Tibial artery (tissue), 4 donors: Measurements from ENCODE around the gene SELENOV.
"Not testable (repeated sequence)": the region's sequence is repeated elsewhere in the genome, so short reads cannot be mapped to it uniquely, and the experiment has no call there.

ENCODE experiments used
- DNase-seq, 2 donors: peaks; one replicate each; pipeline ENCODE4 v3.0.0-alpha.2; 2019
- H3K27ac ChIP-seq, 2 donors: fragments of 200-600 bp; sonication (generic) in 1 of 2; 1 replicate in 1 of 2; 2 replicates in 1 of 2; pipeline ENCODE4 v1.5.1; 2018 to 2019; ENCODE audit warnings: mild to moderate bottlenecking in 1 of 2
- H3K27me3 ChIP-seq, 2 donors: fragments of 200-600 bp; sonication (generic) in 1 of 2; one replicate each; pipeline versions ENCODE4 v1.5.1 to v1.6.0; 2016 to 2019
- H3K36me3 ChIP-seq, 3 donors: fragments of 200-600 bp; sonication (generic) in 2 of 3; one replicate each; pipeline ENCODE4 v1.5.1; 2016 to 2019; ENCODE audit warnings: mild to moderate bottlenecking in 2 of 3
- H3K4me1 ChIP-seq, 4 donors: fragments of 200-600 bp; sonication (generic) in 2 of 4; 1 replicate in 3 of 4; 2 replicates in 1 of 4; pipeline ENCODE4 v1.5.1; 2016 to 2019
- H3K4me3 ChIP-seq, 2 donors: fragments of 200-600 bp; sonication (generic) in 1 of 2; 1 replicate in 1 of 2; 2 replicates in 1 of 2; pipeline ENCODE4 v1.5.1; 2018 to 2019; ENCODE audit warnings: mild to moderate bottlenecking in 2 of 2
- H3K9me3 ChIP-seq, 3 donors: fragments of 200-600 bp; sonication (generic) in 1 of 3; one replicate each; pipeline ENCODE4 v1.5.1; 2016 to 2019
- intact Hi-C: fragments of 100-400 bp; cut with DNase I; formaldehyde crosslinking; loops from one replicate; pipeline ENCODE4 v1.15.0; 2023; ENCODE audit warnings: low total_unique reads
- TF ChIP-seq, protein P1 (sequence below), 2 experiments: fragments of 200-600 bp in 1 of 2; fragments of 450-650 bp in 1 of 2; IDR thresholded peaks; one replicate each; pipeline ENCODE4 v1.5.1; 2017 to 2019; ENCODE audit warnings: antibody characterized with exemption in 2 of 2, mild to moderate bottlenecking in 1 of 2, moderate library complexity in 1 of 2

The SELENOV gene

DNA sequence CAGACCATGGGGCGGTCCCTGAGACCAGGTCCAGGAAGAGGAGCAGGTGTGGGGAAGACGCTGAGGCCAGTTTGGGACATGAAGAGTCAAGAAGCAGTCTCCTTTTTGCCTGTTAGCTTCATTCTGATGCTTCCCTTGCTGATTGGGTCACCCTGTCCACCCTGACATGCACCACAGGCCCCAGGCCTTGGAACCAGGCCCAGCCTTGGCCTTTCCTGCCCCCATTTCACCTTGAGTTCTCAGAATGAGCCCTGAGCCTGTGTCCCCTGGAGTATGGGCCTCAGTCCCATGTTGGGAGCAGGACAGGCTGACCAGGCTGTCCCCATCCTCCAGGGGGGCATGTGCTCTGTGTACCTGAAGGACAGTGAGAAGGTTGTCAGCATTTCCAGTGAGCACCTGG is 39.2 kb upstream of the SELENOV start:
- Histone ChIP-seq H3K4me3 (no peak overlapping the region), H3K36me3 (peaks cover 54 to 63% (median 57%) of the 10 kb centered on the region in 3 donors), H3K4me1 (peaks cover 0 to 9% (median 3%) of the 10 kb centered on the region in 4 donors), H3K27me3 (no peaks in the 10 kb centered on the region), H3K9me3 (no peaks in the 10 kb centered on the region), H3K27ac (no peak overlapping the region)
- intact Hi-C loops: no loop called here
- DNase-seq: no peak
- TF ChIP-seq, protein P1, sequence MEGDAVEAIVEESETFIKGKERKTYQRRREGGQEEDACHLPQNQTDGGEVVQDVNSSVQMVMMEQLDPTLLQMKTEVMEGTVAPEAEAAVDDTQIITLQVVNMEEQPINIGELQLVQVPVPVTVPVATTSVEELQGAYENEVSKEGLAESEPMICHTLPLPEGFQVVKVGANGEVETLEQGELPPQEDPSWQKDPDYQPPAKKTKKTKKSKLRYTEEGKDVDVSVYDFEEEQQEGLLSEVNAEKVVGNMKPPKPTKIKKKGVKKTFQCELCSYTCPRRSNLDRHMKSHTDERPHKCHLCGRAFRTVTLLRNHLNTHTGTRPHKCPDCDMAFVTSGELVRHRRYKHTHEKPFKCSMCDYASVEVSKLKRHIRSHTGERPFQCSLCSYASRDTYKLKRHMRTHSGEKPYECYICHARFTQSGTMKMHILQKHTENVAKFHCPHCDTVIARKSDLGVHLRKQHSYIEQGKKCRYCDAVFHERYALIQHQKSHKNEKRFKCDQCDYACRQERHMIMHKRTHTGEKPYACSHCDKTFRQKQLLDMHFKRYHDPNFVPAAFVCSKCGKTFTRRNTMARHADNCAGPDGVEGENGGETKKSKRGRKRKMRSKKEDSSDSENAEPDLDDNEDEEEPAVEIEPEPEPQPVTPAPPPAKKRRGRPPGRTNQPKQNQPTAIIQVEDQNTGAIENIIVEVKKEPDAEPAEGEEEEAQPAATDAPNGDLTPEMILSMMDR (IDR thresholded peaks at IDR 0.05): no peak

DNA sequence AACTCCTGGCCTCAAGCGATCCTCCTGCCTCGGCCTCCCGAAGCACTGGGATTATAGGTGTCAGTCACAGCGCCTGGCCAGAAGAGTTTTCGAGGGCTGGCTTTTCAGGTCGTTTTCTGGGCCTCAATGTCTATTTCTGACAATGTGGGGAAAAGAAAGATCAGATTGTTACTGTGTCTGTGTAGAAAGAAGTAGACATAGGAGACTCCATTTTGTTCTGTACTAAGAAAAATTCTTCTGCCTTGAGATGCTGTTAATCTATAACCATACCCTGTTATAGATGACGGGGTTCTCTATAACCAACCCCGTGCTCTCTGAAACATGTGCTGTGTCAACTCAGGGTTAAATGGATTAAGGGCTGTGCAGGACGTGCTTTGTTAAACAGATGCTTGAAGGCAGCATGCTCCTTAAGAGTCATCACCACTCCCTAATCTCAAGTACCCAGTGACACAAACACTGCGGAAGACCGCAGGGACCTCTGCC is 35.6 kb upstream of the SELENOV start:
- Histone ChIP-seq H3K27ac (peak overlapping the region in 1 of 2 donors; percentile 87), H3K36me3 (peaks cover 18 to 40% (median 21%) of the 10 kb centered on the region in 3 donors), H3K4me1 (peaks cover 0 to 21% (median 13%) of the 10 kb centered on the region in 4 donors)
- intact Hi-C loops, H3K4me3 ChIP-seq, H3K27me3 ChIP-seq, DNase-seq, H3K9me3 ChIP-seq: not testable (repeated sequence)

DNA sequence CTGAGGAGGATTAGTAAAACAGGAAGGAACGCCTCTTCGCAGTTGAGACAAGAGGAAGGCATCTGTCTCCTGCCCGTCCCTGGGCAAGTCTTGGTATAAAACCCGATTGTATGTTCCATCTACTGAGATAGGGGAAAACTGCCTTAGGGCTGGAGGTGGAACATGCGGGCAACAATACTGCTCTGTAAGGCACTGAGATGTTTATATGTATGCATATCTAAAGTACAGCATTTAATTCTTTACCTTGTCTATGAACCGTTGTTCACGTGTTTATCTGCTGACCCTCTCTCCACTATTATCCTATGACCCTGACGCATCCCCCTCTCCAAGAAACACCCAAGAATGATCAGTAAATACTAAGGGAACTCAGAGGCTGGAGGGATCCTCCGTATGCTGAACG is 35.0 kb upstream of the SELENOV start:
- intact Hi-C loops: loop anchor here (2.0 kb wide), 1 partner anchor 33 kb away; no protein-coding TSS in a partner anchor
- H3K4me3 ChIP-seq: peak overlapping the region; percentile 89 to 95
- no peaks in the 10 kb centered on the region for H3K9me3 ChIP-seq

DNA sequence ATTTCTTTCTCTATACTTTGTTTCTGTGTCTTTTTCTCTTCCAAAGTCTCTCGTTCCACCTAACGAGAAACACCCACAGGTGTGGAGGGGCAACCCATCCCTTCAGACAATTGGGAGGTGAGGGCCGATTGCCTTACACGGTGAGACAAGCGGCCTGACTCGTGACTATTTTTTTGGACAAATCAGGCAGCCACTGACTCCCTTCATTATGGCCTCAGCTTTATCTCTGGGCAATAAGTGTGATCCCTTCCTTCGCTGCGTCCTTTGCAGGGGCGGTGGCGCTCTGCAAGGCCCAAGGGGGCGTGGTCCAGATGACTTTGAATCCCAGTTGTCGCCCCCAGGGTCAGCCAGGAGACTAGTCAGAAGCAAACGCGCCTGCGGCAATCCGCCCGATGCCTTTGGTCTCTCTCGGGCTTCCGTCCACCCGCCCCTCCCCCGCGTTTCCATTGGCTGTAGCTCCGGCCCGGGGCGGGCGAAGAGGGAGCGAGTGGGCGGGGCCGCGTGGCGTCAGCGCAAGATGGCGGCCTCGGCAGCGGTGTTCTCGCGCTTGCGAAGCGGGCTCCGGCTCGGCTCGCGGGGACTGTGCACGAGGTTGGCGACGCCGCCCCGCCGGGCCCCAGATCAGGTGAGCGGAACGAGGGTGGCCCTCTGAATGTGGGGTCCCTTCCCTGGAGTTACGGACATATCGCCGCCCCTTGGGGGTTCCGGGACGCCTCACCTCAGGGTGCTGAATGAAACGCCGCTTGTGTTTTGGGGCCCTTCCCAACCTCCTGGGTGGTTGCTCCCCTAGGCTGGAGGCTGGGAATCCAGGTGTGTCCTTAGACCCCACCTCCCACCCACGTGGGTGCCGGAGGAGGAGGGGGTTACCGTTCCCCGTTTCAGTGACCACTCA is 34.4 kb upstream of the SELENOV start, which contains the start of gene TIMM50:
Gene TIMM50, plus strand, starts transcription at position 502 of the 892 bp plus-strand sequence. Its CDS starts 16 bp downstream, at position 518.
- Histone ChIP-seq H3K9me3 (no peaks in the 10 kb centered on the region), H3K4me1 (peaks cover 0 to 21% (median 13%) of the 10 kb centered on the region in 4 donors), H3K36me3 (peaks cover 16 to 40% (median 22%) of the 10 kb centered on the region in 3 donors), H3K27ac (peak within 1 kb of the TSS; percentile 78 to 87), H3K4me3 (peak within 1 kb of the TSS; percentile 89 to 95), H3K27me3 (no peaks in the 10 kb centered on the region)
- TF ChIP-seq, protein P1 (IDR thresholded peaks at IDR 0.05): no peak
- peak; percentile 96 to 97 for DNase-seq
- intact Hi-C loops: loop anchor here (2.0 kb wide), 1 partner anchor 34 kb away; no protein-coding TSS in a partner anchor

More for the DNA sequence above, 35.0 kb upstream of the SELENOV start:
- Histone ChIP-seq H3K4me1 (peaks cover 0 to 21% (median 13%) of the 10 kb centered on the region in 4 donors), H3K36me3 (peaks cover 13 to 40% (median 21%) of the 10 kb centered on the region in 3 donors), H3K27me3 (no peaks in the 10 kb centered on the region), H3K27ac (peak overlapping the region; percentile 78 to 87)
- TF ChIP-seq, protein P1 (IDR thresholded peaks at IDR 0.05): no peak
- DNase-seq: no peak

DNA sequence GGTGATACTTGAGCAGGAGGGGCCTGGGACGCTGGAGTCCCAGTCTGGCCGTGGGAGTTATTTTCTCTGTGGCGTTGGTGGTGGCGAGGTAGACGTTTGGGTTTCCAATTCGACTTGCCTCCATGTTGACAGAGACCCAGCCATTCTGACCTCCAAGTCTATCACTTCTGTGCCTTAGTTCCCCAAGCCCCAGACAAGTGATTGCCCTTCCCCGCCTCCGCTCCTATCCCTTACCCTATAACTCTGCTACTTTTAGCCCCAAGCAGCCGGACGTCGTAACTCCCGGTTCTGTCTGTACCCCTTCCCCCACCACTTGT is 33.8 kb upstream of the SELENOV start:
- H3K4me3 ChIP-seq: peak overlapping the region; percentile 89 to 95
- intact Hi-C loops: loop anchor here (2.0 kb wide), 1 partner anchor 34 kb away; no protein-coding TSS in a partner anchor
- H3K36me3 ChIP-seq: peaks cover 16 to 40% (median 22%) of the 10 kb centered on the region in 3 donors
- no peaks in the 10 kb centered on the region for H3K27me3 ChIP-seq
- H3K27ac ChIP-seq: peak overlapping the region; percentile 78 to 87
- H3K9me3 ChIP-seq: no peaks in the 10 kb centered on the region
- TF ChIP-seq, protein P1 (IDR thresholded peaks at IDR 0.05): no peak
- DNase-seq: no peak
- peaks cover 0 to 21% (median 13%) of the 10 kb centered on the region in 4 donors for H3K4me1 ChIP-seq
